ENCODE data around the gene CRNKL1. TPM values are rescaled to one million over a fixed set of nuclear protein-coding genes. Genes with fewer than 3 reads are reported as not detected.

CRNKL1 gene
- polyA plus RNA-seq, 1 experiment, result 7.8 TPM

DNA sequence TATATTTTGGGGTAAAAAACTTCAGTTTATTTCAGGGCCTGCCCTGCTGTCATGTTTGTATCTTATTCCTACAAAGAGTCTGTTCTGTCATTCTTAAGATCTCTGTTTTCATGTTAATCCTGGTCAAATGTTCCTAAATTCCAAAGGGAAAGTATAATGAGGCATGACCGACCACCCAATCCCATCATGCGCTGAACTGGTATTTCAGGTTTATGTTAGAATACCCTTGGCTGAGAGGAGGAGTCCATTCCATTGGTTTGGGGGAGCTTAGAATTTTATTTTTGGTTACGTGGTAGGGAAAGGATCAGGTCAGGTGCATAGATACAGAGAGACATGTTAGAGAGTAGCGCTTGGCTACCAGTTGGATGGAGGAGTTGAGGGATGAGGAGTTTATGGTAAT lies 25.8 kb upstream of the CRNKL1 start:
- Histone ChIP-seq H3K36me3 (ENCODE audit: control insufficient read depth, insufficient read depth, low read length) (no peaks in the 10 kb centered on the region), H3K4me3 (ENCODE audit: low read depth, low read length) (no peak overlapping the region), H3K27me3 (ENCODE audit: control insufficient read depth, insufficient read depth, low read length) (peaks cover 4% of the 10 kb centered on the region)
- DNase-seq (ENCODE audit: low read depth), result no peak
- no peak for TF ChIP-seq CTCF (IDR thresholded peaks at IDR 0.05; ENCODE audit: insufficient read depth, low read depth, low read length)
- CTCF ChIA-PET, result interaction anchor here (0.6 to 1.5 kb wide), 2 partner anchors 9 to 516 kb away, joined by 3 read pairs; no protein-coding TSS in a partner anchor
- POLR2A ChIA-PET, result no interaction called here

- peak; percentile 10 for DNase-seq (ENCODE audit: low read depth)
- ChIA-PET POLR2A (no interaction called here), CTCF (interaction anchor here (0.7 to 1.4 kb wide), 2 partner anchors 9 to 24 kb away, joined by 3 to 4 read pairs; partner anchors contain the start of genes CFAP61 and CRNKL1)
Observed at GRCh38 chr20:20076297-20077065, 24.2 kb upstream of the CRNKL1 start.

GRCh38 chr20:20075032-20075431 lies 22.8 kb upstream of the CRNKL1 start:
- H3K4me3 ChIP-seq (ENCODE audit: low read depth, low read length), result no peak overlapping the region
- POLR2A ChIA-PET, result no interaction called here
- no peaks in the 10 kb centered on the region; the same call in 1 of the 2 replicates for H3K27me3 ChIP-seq (ENCODE audit: control insufficient read depth, insufficient read depth, low read length)
- no peaks in the 10 kb centered on the region for H3K36me3 ChIP-seq (ENCODE audit: control insufficient read depth, insufficient read depth, low read length)
- no peak for DNase-seq (ENCODE audit: low read depth)
- CTCF ChIA-PET, result interaction anchor here (1.1 to 1.4 kb wide), 2 partner anchors 11 to 23 kb away, joined by 3 read pairs; partner anchors contain the start of genes CFAP61 and CRNKL1
- TF ChIP-seq CTCF (IDR thresholded peaks at IDR 0.05; ENCODE audit: insufficient read depth, low read depth, low read length), result no peak

More at GRCh38 chr20:20076297-20077065, 24.2 kb upstream of the CRNKL1 start:
- Histone ChIP-seq H3K27me3 (ENCODE audit: control insufficient read depth, insufficient read depth, low read length) (peaks cover 2% of the 10 kb centered on the region), H3K36me3 (ENCODE audit: control insufficient read depth, insufficient read depth, low read length) (no peaks in the 10 kb centered on the region), H3K4me3 (ENCODE audit: low read depth, low read length) (no peak overlapping the region)
- TF ChIP-seq CTCF (IDR thresholded peaks at IDR 0.05; ENCODE audit: insufficient read depth, low read depth, low read length), result no peak

- TF ChIP-seq CTCF (IDR thresholded peaks at IDR 0.05; ENCODE audit: insufficient read depth, low read depth, low read length), result no peak
- Histone ChIP-seq H3K36me3 (ENCODE audit: control insufficient read depth, insufficient read depth, low read length) (no peaks in the 10 kb centered on the region), H3K27me3 (ENCODE audit: control insufficient read depth, insufficient read depth, low read length) (no peaks in the 10 kb centered on the region; the same call in 1 of the 2 replicates), H3K4me3 (ENCODE audit: low read depth, low read length) (no peak overlapping the region)
- CTCF ChIA-PET, result no interaction called here
- DNase-seq (ENCODE audit: low read depth), result no peak
- POLR2A ChIA-PET, result no interaction called here
Observed at GRCh38 chr20:20073801-20074371, 21.6 kb upstream of the CRNKL1 start.

GRCh38 chr20:20070871-20071726 lies 18.8 kb upstream of the CRNKL1 start:
- DNase-seq (ENCODE audit: low read depth), result no peak
- POLR2A ChIA-PET, result no interaction called here

More at GRCh38 chr20:20070871-20071726, 18.8 kb upstream of the CRNKL1 start:
- CTCF ChIA-PET, result no interaction called here
- no peak overlapping the region for H3K4me3 ChIP-seq (ENCODE audit: low read depth, low read length)
- TF ChIP-seq CTCF (IDR thresholded peaks at IDR 0.05; ENCODE audit: insufficient read depth, low read depth, low read length), result no peak
- no peaks in the 10 kb centered on the region; the same call in 1 of the 2 replicates for H3K27me3 ChIP-seq (ENCODE audit: control insufficient read depth, insufficient read depth, low read length)
- no peaks in the 10 kb centered on the region for H3K36me3 ChIP-seq (ENCODE audit: control insufficient read depth, insufficient read depth, low read length)

Data from BJ (cell line).